RPMI8226 (cell line): ENCODE measurements around the gene MSANTD7.
"Not testable (repeated sequence)": the region's sequence is repeated elsewhere in the genome, so short reads cannot be mapped to it uniquely, and the experiment has no call there.

Experiments used
- DNase-seq: peaks from one replicate; pipeline ENCODE4 v3.0.0-alpha.2; 2015

MSANTD7 gene

DNA sequence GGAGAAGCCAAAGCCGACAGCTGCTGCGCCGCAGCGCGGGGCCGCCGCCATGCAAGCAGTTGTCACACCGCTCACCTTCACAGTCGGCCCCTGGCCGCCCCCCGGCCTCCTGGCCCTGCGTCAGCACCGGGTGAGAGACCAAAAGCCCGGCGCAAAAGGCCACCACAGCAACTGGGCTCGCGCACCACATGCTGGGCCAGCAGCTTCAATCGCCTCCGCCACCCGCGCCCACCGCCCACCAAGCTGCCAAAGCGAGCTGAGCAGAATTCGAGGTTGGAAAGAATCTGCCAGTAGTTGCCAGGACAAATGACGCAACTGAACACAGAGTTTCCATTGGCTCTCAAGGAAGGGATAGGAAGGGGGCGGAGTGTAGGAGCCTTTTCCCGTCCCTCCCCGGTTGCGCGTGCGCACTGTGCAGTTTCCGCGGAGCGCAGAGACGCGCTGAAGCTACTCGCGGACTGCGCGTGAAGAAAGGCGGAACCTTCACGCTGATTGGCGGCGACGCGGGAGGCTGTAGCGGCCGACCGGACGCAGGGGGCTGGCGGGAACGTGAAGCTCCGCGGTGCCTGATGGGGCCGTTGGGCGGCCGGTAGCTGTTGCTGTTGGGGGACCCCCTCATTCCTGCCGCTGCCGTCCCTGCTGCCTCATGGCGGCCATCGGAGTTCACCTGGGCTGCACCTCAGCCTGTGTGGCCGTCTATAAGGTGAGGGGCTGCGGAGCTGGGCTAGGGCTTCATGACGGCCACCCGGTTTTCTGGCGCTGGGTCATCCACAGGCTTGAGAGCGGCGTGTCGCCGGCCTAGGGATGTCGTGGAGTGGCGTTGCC is at the start of gene MSANTD7, which contains the start of the genes CDNF and HSPA14:
MSANTD7 (plus strand) TSS at position 550 of the 825 bp plus-strand sequence. CDS start 3,979 bp downstream, outside the sequence.
CDNF (minus strand) TSS at position 281 of the 825 bp plus-strand sequence; CDS start at position 190, 91 bp downstream.
HSPA14 (plus strand) TSS at position 550 of the 825 bp plus-strand sequence; CDS start at position 647, 97 bp downstream.
- peak; percentile 97 for DNase-seq

DNA sequence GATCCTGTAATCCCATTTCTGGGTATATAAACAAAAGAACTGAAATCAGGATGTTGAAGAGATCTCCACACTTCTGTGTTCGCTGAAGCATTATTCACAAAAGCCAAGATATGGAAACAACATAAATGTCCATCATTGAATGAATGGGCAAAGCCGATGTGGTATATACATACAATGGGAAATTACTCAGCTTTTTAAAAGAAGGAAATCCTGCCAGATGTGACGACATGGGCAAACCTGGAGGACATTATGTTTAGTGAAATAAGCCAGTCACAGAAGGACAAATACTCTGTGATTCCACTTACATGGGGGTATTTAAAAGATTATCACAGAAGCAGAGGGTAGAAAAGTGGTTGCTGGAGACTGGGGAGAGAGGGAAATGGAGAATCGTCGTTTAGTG is 39.5 kb upstream of the MSANTD7 start:
- no peak for DNase-seq

GRCh38 chr10:14800397-14800796 is 37.7 kb upstream of the MSANTD7 start:
- peak; percentile 73 for DNase-seq

DNA sequence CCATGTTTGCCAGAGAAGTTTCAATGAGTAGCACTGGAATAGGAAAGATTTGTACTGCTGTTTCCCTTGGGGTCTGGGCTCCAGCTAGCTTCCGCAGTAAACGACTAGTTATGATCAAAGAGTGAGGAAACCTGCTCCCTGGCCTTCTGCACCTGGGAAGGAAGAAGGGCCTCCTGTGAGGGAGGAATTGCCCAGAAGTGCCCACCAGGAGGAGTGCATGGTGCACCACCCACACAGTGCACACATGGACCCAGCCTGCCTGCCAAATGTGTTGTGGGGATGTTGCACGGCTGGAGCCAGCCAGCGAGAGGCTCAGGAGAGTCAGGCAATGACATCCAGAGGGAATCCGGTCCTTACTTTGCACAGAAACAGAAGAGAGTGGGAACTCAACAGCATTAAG is 36.4 kb upstream of the MSANTD7 start:
- peak; percentile 39 for DNase-seq

DNA sequence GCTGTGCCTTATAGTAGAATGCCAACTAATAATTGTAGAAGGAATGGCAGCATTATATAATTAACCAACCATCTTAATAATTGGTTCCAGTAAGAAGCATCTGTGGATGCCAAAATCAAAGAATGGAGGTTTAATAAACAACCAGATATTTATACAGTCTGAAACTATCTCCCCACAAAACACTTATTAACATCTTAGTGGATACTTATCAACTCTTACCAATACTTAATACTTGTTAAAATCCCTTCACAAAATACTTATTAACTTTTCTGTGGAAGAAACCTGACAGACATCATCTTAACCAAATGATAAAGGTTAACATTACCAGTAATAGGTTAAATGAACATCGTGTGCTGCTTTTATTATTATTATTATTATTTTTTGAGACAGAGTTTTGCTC is 34.3 kb upstream of the MSANTD7 start:
- no peak for DNase-seq

DNA sequence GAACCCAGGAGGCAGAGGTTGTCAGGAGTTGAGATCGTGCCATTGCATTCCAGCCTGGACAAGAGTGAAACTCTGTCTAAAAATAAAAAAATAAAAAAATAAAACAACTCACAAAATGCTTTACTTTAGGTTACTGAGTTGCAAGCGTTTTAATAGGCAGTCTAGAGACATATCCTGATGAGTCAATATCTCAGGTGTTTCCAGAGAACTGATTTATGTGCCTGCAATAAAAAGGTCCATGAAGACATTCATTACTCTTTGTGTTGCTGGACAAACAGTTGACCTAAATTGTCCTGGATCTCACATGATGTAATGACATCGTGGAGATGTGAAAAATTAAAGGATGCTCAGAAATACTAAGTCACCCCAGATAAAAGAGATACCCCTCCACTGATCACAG is 31.8 kb upstream of the MSANTD7 start:
- DNase-seq = no peak

GRCh38 chr10:14810969-14811953 is 26.8 kb upstream of the MSANTD7 start:
- peak; percentile 89 for DNase-seq

GRCh38 chr10:14812271-14812670 is 25.8 kb upstream of the MSANTD7 start:
- no peak for DNase-seq

DNA sequence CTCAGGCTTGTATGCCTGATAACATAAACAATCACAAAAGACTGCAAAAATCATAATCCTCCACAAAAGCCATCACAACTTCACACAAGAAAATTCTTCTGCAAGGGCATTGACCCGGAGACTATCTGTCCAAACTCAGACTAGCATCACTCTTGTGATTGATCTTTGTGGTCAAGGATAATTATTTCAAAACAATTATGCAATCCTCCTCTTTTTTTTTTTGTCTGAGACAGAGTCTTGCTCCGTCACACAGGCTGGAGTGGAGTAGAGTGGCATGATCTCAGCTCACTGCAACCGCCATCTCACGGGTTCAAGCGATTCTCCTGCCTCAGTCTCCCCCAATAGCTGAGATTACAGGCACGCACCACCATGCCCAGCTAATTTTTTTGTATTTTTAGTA is 22.4 kb upstream of the MSANTD7 start:
- DNase-seq = no peak

DNA sequence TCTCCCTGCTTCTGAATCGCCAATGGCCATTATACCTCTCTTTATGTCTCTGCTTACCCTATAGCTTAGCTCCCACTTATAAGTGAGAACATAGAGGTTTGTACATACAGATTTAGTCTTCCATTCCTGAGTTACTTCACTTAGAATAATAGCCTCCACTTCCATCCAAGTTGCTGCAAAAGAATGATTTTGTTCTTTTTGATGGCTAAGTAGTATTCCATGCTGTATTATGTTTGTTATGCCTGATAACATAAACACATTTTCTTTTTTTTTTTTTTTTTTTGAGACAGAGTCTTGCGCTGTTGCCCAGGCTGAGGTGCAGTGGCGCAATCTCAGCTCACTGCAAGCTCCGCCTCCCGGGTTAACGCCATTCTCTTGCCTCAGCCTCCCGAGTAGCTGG is 21.4 kb upstream of the MSANTD7 start:
- not testable (repeated sequence) for DNase-seq

GRCh38 chr10:14820010-14820774 is 17.9 kb upstream of the MSANTD7 start:
- no peak for DNase-seq

GRCh38 chr10:14820775-14821154 is 17.3 kb upstream of the MSANTD7 start:
- DNase-seq = no peak

DNA sequence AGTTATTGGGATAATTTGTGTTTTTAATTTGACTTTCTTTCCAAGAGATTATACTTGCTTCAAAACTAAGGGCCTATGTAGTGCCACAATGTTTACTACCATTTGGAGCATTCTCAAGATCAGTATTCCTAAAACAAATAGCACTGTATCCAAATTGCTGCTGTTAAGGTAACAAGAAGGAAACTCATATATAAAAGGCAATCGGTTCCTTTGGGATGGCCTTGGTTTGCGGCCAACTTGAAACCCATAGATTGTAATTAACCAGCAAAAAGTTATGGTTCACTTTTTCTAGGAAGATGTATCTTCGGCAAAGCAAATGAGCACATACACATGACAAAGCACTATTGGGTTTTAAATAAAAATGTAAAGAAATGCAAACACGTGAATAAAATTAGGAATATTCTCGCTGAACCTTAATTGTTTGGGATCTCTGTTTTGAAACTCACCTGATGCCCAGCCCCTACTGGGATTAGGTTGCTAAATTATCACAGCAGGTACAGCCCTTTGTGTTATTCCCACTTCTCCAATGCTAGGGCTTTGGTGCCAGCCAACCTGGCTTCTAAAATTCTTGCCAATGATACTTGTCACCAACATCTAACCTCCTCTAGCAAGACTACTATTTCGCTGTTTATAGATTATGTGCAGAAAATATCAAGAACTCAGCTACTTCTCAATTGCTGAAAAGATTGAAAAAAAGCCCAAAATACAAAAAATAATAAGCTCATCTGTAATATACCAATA is 16.3 kb upstream of the MSANTD7 start:
- no peak for DNase-seq

DNA sequence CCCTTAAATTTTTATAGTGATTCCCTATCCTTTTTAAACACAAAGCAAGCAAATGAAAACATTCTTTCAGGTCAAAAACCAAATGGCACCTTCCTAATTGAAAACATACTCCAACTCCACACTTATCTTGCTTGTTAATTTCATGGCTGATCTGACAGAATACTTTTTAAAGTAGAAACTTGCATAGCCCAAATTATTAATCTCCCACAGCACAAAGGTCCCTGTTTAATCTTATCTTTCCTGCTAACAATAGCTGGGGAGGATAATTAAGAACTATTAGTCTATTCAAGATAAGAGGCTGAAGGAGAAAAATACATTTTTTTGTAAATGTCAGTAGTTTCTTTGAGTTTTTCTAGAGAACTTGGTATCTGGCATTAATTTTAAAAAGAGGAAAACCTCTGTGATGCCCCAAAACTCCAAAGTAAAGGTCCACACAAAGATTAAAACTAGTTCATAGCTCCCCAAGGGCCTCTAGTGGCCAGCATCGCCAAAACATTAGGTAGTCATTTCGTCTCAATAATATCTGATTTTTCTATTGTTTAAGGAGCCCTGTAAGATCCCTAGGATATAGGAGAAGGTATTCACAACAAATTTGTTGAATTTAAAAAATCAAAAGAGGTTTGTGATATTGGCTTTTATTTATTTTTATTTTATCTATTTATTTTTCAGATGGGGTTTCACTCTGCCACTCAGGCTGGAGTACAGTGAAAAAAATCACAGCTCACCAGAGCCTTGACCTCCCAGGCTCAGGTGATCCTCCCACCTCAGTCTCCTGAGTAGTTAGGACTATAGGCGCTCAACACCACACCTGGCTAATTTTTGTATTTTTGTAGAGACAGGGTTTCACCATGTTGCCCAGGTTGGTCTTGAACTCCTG is 15.0 kb upstream of the MSANTD7 start:
- peak; percentile 62 for DNase-seq

GRCh38 chr10:14823966-14824365 is 14.1 kb upstream of the MSANTD7 start:
- no peak for DNase-seq

DNA sequence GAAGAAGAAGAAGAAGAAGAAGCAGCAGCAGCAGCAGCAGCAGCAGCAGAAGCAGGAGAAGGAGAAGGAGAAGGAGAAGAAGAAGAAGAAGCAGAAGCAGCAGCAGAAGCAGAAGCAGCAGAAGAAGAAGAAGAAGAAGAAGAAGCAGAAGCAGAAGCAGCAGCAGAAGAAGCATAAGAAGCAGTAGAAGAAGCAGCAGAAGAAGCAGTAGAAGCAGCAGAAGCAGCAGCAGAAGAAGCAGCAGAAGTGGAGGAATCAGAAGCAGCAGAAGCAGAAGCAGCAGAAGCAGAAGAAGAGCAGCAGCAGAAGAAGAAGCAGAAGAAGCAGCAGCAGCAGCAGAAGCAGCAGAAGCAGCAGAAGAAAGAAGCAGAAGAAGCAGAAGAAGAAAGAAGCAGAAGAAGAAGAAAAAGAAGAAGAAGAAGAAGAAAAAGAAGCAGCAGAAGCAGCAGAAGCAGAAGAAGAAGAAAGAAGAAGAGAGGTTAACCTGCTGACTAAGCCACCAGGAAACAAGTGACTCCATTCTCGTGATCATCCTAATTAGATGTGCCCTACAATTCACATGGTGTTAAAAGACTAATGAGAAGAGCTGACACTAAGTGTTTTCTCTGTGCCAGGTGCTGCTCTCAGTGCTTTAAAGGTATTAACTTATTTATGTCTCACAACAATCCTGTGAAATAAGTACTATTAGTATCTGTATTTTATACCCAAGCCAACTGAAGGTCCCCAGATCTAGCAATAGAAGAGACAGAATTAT is 11.9 kb upstream of the MSANTD7 start:
- peak; percentile 76 for DNase-seq

- no peak for DNase-seq
Measured at GRCh38 chr10:14833106-14833505, 5.0 kb upstream of the MSANTD7 start.

DNA sequence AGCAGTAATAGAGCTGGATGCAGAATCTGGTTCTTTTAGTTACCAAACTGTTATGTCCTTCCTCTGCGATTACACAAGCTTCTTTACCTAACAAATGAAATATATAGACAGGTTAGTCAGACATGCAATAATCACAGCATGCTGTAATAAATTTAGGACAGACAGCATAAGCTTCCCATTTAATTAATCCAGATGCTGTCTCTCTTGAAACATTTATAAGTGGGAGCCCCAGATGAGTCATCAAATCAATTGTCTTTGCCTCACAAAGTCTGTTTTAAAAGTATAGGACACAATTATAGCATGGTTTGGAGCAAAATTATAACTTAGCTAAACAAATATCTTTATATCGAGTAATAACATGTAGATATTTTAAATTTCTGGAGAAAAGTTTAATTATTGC is 1.9 kb upstream of the MSANTD7 start:
- no peak for DNase-seq

- no peak for DNase-seq
Measured at GRCh38 chr10:14837003-14837756, 926 bp upstream of the MSANTD7 start.
